Measurements from ENCODE around the gene SLAMF7. TPM values are rescaled to one million over a fixed set of nuclear protein-coding genes. Genes with fewer than 3 reads are reported as not detected.
A peak's percentile ranks its signal among the peaks of the same experiment; 100 is the strongest.
"Not testable (repeated sequence)": the region's sequence is repeated elsewhere in the genome, so short reads cannot be mapped to it uniquely, and the experiment has no call there.

SLAMF7 gene
- total and polyA plus RNA-seq, 2 of the 8 experiments (the other 6 are each of a cell fraction or from before 2014, with no cell fraction given) = not detected

DNA sequence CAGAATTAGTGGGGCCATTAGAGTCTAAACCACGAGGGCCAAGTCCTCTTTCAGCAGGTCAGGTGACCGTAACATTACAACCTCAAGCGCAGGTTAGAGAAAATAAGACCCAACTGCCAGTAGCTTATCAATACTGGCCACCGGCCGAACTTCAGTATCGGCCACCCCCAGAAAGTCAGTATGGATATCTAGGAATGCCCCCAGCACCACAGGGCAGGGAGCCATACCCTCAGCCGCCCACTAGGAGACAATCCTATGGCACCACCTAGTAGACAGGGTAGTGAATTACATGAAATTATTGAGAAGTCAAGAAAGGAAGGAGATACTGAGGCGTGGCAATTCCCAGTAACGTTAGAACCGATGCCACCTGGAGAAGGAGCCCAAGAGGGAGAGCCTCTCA lies 46.7 kb upstream of the SLAMF7 start:
- H3K56ac ChIP-seq (replicated peaks; ENCODE audit: insufficient read length, low read depth, low read length); H3K27ac ChIP-seq (ENCODE audit: low read depth, low read length); H3K23me2 ChIP-seq (ENCODE audit: low read depth, low read length); H3K79me2 ChIP-seq (ENCODE audit: control insufficient read depth in 1 of 2, insufficient read depth in 2 of 2, low read length in 2 of 2); H4K91ac ChIP-seq (replicated peaks; ENCODE audit: insufficient read length, low read length); H4K20me1 ChIP-seq (replicated peaks in 1 of 2; ENCODE audit: control insufficient read depth in 1 of 2, insufficient read depth in 2 of 2, low read length in 2 of 2); H2BK120ac ChIP-seq (replicated peaks; ENCODE audit: low read depth, low read length); H3K4me2 ChIP-seq (ENCODE audit: insufficient read depth in 1 of 2, low read depth in 2 of 2, low read length in 2 of 2); H2AFZ ChIP-seq (ENCODE audit: low read length); H2BK15ac ChIP-seq (ENCODE audit: low read length); H3K9me3 ChIP-seq (ENCODE audit: insufficient read depth in 2 of 2, low read depth in 1 of 2, low read length in 1 of 2); H3K36me3 ChIP-seq (ENCODE audit: control insufficient read depth in 2 of 4, insufficient read depth in 4 of 4, low read length in 3 of 4); H3K4ac ChIP-seq (replicated peaks; ENCODE audit: insufficient read length, low read depth, low read length); H3K14ac ChIP-seq (ENCODE audit: insufficient read length); DNase-seq (ENCODE audit: low read depth in 1 of 2, low spot score in 2 of 2); H3K4me1 ChIP-seq (replicated peaks in 1 of 4; ENCODE audit: control insufficient read depth in 3 of 4, insufficient read depth in 4 of 4, low read length in 3 of 4); POLR2A ChIA-PET (ENCODE audit: partially characterized antibody); H3K18ac ChIP-seq (ENCODE audit: extremely low read depth, low read length); H2BK20ac ChIP-seq (ENCODE audit: low read length); H2BK5ac ChIP-seq (ENCODE audit: low read depth, low read length); H3K79me1 ChIP-seq (ENCODE audit: low read depth, low read length); H2AK5ac ChIP-seq (ENCODE audit: low read depth, low read length); H4K5ac ChIP-seq (ENCODE audit: insufficient read length, low read depth, low read length); H3K27me3 ChIP-seq (replicated peaks in 1 of 4; ENCODE audit: control insufficient read depth in 3 of 4, extremely low read depth in 1 of 4, insufficient read depth in 3 of 4, low read length in 3 of 4); FAIRE-seq; H4K8ac ChIP-seq (ENCODE audit: extremely low read depth, insufficient read depth, low read length); H3K23ac ChIP-seq (ENCODE audit: insufficient read length); H2BK12ac ChIP-seq (ENCODE audit: low read depth, low read length); H3K4me3 ChIP-seq (ENCODE audit: extremely low read depth in 1 of 4, insufficient read depth in 2 of 4, low read depth in 3 of 4, low read length in 4 of 4); H3K9ac ChIP-seq (replicated peaks in 1 of 4; ENCODE audit: extremely low read depth in 1 of 4, low read depth in 3 of 4, low read length in 3 of 4): not testable (repeated sequence)
- CTCF ChIA-PET (ENCODE audit: partially characterized antibody) = interaction anchor here (0.9 to 2.5 kb wide), 9 partner anchors 11 to 259 kb away, joined by 3 to 8 read pairs (median 3); no protein-coding TSS in a partner anchor
- TF ChIP-seq, protein P1, sequence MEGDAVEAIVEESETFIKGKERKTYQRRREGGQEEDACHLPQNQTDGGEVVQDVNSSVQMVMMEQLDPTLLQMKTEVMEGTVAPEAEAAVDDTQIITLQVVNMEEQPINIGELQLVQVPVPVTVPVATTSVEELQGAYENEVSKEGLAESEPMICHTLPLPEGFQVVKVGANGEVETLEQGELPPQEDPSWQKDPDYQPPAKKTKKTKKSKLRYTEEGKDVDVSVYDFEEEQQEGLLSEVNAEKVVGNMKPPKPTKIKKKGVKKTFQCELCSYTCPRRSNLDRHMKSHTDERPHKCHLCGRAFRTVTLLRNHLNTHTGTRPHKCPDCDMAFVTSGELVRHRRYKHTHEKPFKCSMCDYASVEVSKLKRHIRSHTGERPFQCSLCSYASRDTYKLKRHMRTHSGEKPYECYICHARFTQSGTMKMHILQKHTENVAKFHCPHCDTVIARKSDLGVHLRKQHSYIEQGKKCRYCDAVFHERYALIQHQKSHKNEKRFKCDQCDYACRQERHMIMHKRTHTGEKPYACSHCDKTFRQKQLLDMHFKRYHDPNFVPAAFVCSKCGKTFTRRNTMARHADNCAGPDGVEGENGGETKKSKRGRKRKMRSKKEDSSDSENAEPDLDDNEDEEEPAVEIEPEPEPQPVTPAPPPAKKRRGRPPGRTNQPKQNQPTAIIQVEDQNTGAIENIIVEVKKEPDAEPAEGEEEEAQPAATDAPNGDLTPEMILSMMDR (IDR thresholded peaks at IDR 0.05; ENCODE audit: control extremely low read depth in 1 of 3, insufficient read depth in 1 of 3, low read depth in 1 of 3, low read length in 3 of 3) = peak; percentile 32 to 79 (median 46)
- TF ChIP-seq RAD21 (IDR thresholded peaks at IDR 0.05 in 1 of 2, conservative IDR thresholded peaks at IDR 0.05 in 1 of 2; ENCODE audit: low read depth in 2 of 2, low read length in 2 of 2) = peak; percentile 40 to 57
- 96% methylated on average over 10 of the region's 10 CpGs; no CpG with 5 or more reads in 1 of the 2 experiments for WGBS, 2 experiments (ENCODE audit: extremely low coverage in 1 of 2, insufficient coverage in 1 of 2, insufficient read length in 1 of 2, insufficient replicate concordance in 2 of 2, low coverage in 1 of 2, low lambda C conversion rate in 2 of 2, missing lambda C conversion rate in 1 of 2)

Data from H1 (cell line).